ENCODE data around the gene ZIC1. TPM values are rescaled to one million over a fixed set of nuclear protein-coding genes. Genes with fewer than 3 reads are reported as not detected.

ZIC1 gene
- polyA plus RNA-seq, 1 experiment: 28.5 TPM

- no peak for TF ChIP-seq CTCF (IDR thresholded peaks at IDR 0.05; ENCODE audit: insufficient read depth, low read depth, low read length)
- ChIA-PET POLR2A (no interaction called here), CTCF (no interaction called here)
- H3K27me3 ChIP-seq (ENCODE audit: control insufficient read depth, insufficient read depth, low read length): peaks cover 10% of the 10 kb centered on the region
- no peak overlapping the region for H3K4me3 ChIP-seq (ENCODE audit: low read depth, low read length)
- no peaks in the 10 kb centered on the region for H3K36me3 ChIP-seq (ENCODE audit: control insufficient read depth, insufficient read depth, low read length)
- DNase-seq (ENCODE audit: low read depth): no peak
These were observed 3.9 kb downstream of the ZIC1 start for GRCh38 chr3:147412917-147413685.

GRCh38 chr3:147413686-147414389, 4.7 kb downstream of the ZIC1 start:
- ChIA-PET CTCF (no interaction called here), POLR2A (no interaction called here)
- H3K4me3 ChIP-seq (ENCODE audit: low read depth, low read length): no peak overlapping the region
- TF ChIP-seq CTCF (IDR thresholded peaks at IDR 0.05; ENCODE audit: insufficient read depth, low read depth, low read length): no peak
- H3K27me3 ChIP-seq (ENCODE audit: control insufficient read depth, insufficient read depth, low read length): peaks cover 6% of the 10 kb centered on the region
- H3K36me3 ChIP-seq (ENCODE audit: control insufficient read depth, insufficient read depth, low read length): no peaks in the 10 kb centered on the region
- no peak for DNase-seq (ENCODE audit: low read depth)

- POLR2A ChIA-PET: no interaction called here
- TF ChIP-seq CTCF (IDR thresholded peaks at IDR 0.05; ENCODE audit: insufficient read depth, low read depth, low read length): no peak
- H3K27me3 ChIP-seq (ENCODE audit: control insufficient read depth, insufficient read depth, low read length): peaks cover 4% of the 10 kb centered on the region
- H3K36me3 ChIP-seq (ENCODE audit: control insufficient read depth, insufficient read depth, low read length): no peaks in the 10 kb centered on the region
- H3K4me3 ChIP-seq (ENCODE audit: low read depth, low read length): no peak overlapping the region
- CTCF ChIA-PET: no interaction called here
- no peak for DNase-seq (ENCODE audit: low read depth)
These were observed 5.4 kb downstream of the ZIC1 start for GRCh38 chr3:147414390-147415138.

GRCh38 chr3:147415286-147415685, 6.1 kb downstream of the ZIC1 start:
- no peak for TF ChIP-seq CTCF (IDR thresholded peaks at IDR 0.05; ENCODE audit: insufficient read depth, low read depth, low read length)
- no peaks in the 10 kb centered on the region for H3K36me3 ChIP-seq (ENCODE audit: control insufficient read depth, insufficient read depth, low read length)
- POLR2A ChIA-PET: interaction anchor here (0.6 kb wide), 1 partner anchor 10 kb away, joined by 4 read pairs; no protein-coding TSS in a partner anchor

GRCh38 chr3:147415874-147416273, 6.7 kb downstream of the ZIC1 start:
- TF ChIP-seq CTCF (IDR thresholded peaks at IDR 0.05; ENCODE audit: insufficient read depth, low read depth, low read length): peak; percentile 28; the same call in 1 of the 2 replicates
- Histone ChIP-seq H3K27me3 (ENCODE audit: control insufficient read depth, insufficient read depth, low read length) (peaks cover 2% of the 10 kb centered on the region), H3K4me3 (ENCODE audit: low read depth, low read length) (no peak overlapping the region), H3K36me3 (ENCODE audit: control insufficient read depth, insufficient read depth, low read length) (no peaks in the 10 kb centered on the region)
- ChIA-PET CTCF (interaction anchor here (0.7 kb wide), 1 partner anchor 99 kb away, joined by 3 read pairs; no protein-coding TSS in a partner anchor), POLR2A (interaction anchor here (0.6 kb wide), 1 partner anchor 9 kb away, joined by 4 read pairs; no protein-coding TSS in a partner anchor)
- no peak for DNase-seq (ENCODE audit: low read depth)

More at GRCh38 chr3:147415286-147415685, 6.1 kb downstream of the ZIC1 start:
- Histone ChIP-seq H3K27me3 (ENCODE audit: control insufficient read depth, insufficient read depth, low read length) (peaks cover 4% of the 10 kb centered on the region), H3K4me3 (ENCODE audit: low read depth, low read length) (no peak overlapping the region)
- DNase-seq (ENCODE audit: low read depth): no peak
- CTCF ChIA-PET: no interaction called here

Data from BJ (cell line).